GM19193 (cell line): ENCODE data around the gene TOP2B.

ENCODE experiments used
- POLR2A ChIP-seq: IDR thresholded peaks from 4 replicates; pipeline ENCODE4 v1.6.1; 2011; ENCODE audit not compliant: insufficient read depth, insufficient read length; ENCODE audit errors: extremely low read depth

TOP2B gene

GRCh38 chr3:25568525-25569078 lies 96.1 kb downstream of the TOP2B start:
- TF ChIP-seq POLR2A: no peak

- TF ChIP-seq POLR2A: no peak
Measured at GRCh38 chr3:25567806-25568524, 96.7 kb downstream of the TOP2B start.

GRCh38 chr3:25567388-25567787 lies 97.3 kb downstream of the TOP2B start:
- TF ChIP-seq POLR2A: no peak

- no peak for TF ChIP-seq POLR2A
Measured at GRCh38 chr3:25566358-25566920, 98.3 kb downstream of the TOP2B start.

GRCh38 chr3:25565807-25566206 lies 98.9 kb downstream of the TOP2B start:
- TF ChIP-seq POLR2A: no peak

- TF ChIP-seq POLR2A: no peak
Measured at GRCh38 chr3:25564075-25564474, 100.6 kb downstream of the TOP2B start.

- no peak for TF ChIP-seq POLR2A
Measured at GRCh38 chr3:25563601-25564000, 101.1 kb downstream of the TOP2B start.

- no peak for TF ChIP-seq POLR2A
Measured at GRCh38 chr3:25558796-25559195, 105.9 kb downstream of the TOP2B start.

- TF ChIP-seq POLR2A: no peak
Measured at GRCh38 chr3:25558121-25558520, 106.6 kb downstream of the TOP2B start.

GRCh38 chr3:25557694-25558093 lies 107.0 kb downstream of the TOP2B start:
- no peak for TF ChIP-seq POLR2A

- no peak for TF ChIP-seq POLR2A
Measured at GRCh38 chr3:25556447-25556846, 108.3 kb downstream of the TOP2B start.

GRCh38 chr3:25555695-25556437 lies 108.8 kb downstream of the TOP2B start:
- TF ChIP-seq POLR2A: no peak

- TF ChIP-seq POLR2A: no peak
Measured at GRCh38 chr3:25554376-25554775, 110.3 kb downstream of the TOP2B start.

GRCh38 chr3:25552251-25552650 lies 112.5 kb downstream of the TOP2B start:
- no peak for TF ChIP-seq POLR2A

GRCh38 chr3:25548836-25549235 lies 115.9 kb downstream of the TOP2B start:
- TF ChIP-seq POLR2A: no peak

- no peak for TF ChIP-seq POLR2A
Measured at GRCh38 chr3:25547943-25548674, 116.6 kb downstream of the TOP2B start.
